Caco-2 (cell line): ENCODE data around the gene GPR107. TPM values are rescaled to one million over a fixed set of nuclear protein-coding genes. Genes with fewer than 3 reads are reported as not detected.

Source experiments
- BruUV-seq: library from RNA; stranded (reverse); fragments of 400-500 nt; replicated peaks from 2 replicates; lab custom pipeline; 2021; lab: Mats Ljungman, UMichigan
- CTCF ChIA-PET: fragments of 300-600 bp; sonication (Branson Sonifier 250); formaldehyde crosslinking; loops from one replicate; lab custom pipeline; 2022; ENCODE audit warnings: antibody characterized with exemption; lab: Charles Lee
- POLR2A ChIA-PET: fragments of 300-600 bp; sonication (Branson Sonifier 250); formaldehyde crosslinking; loops from one replicate; lab custom pipeline; 2022; ENCODE audit warnings: antibody characterized with exemption; lab: Charles Lee
- DNase-seq, 2 experiments: peaks; one replicate each; pipeline versions ENCODE4 v3.0.0 to v3.0.0-alpha.2; 2020 to 2022
- H3K27me3 ChIP-seq: replicated peaks from 2 replicates; pipeline ENCODE4 v1.6.0; 2011; ENCODE audit warnings: low read length; ENCODE audit not compliant: control insufficient read depth, insufficient read depth
- H3K36me3 ChIP-seq: 2 replicates; pipeline ENCODE4 v1.5.1; 2011; ENCODE audit warnings: low read length; ENCODE audit not compliant: control insufficient read depth, insufficient read depth
- H3K4me1 ChIP-seq: fragments of 250-450 bp; sonication (Bioruptor Pico); 2 replicates; pipeline ENCODE4 v1.5.1; 2020; ENCODE audit warnings: mild to moderate bottlenecking
- H3K4me3 ChIP-seq: 2 replicates; pipeline ENCODE4 v1.5.1; 2011; ENCODE audit warnings: low read depth, mild to moderate bottlenecking, control low read depth, low read length
- H3K9me3 ChIP-seq: fragments of 250-450 bp; sonication (Bioruptor Pico); 2 replicates; pipeline ENCODE4 v1.5.1; 2020; ENCODE audit warnings: mild to moderate bottlenecking, moderate library complexity
- H3K27ac Mint-ChIP-seq: one replicate; pipeline ENCODE4 v1.8.0; 2022; ENCODE audit warnings: mixed read lengths; ENCODE audit not compliant: unreplicated experiment
- H3K27me3 Mint-ChIP-seq: one replicate; pipeline ENCODE4 v1.8.0; 2022; ENCODE audit warnings: mixed read lengths; ENCODE audit not compliant: insufficient read depth, unreplicated experiment
- H3K36me3 Mint-ChIP-seq: one replicate; pipeline ENCODE4 v1.8.0; 2022; ENCODE audit warnings: mild to moderate bottlenecking, mixed read lengths; ENCODE audit not compliant: insufficient read depth, unreplicated experiment
- H3K4me1 Mint-ChIP-seq: one replicate; pipeline ENCODE4 v1.8.0; 2022; ENCODE audit warnings: low read depth, mixed read lengths; ENCODE audit not compliant: unreplicated experiment
- H3K4me3 Mint-ChIP-seq: one replicate; pipeline ENCODE4 v1.8.0; 2022; ENCODE audit warnings: mild to moderate bottlenecking, moderate library complexity, mixed read lengths; ENCODE audit not compliant: unreplicated experiment
- H3K9me3 Mint-ChIP-seq: one replicate; pipeline ENCODE4 v1.8.0; 2022; ENCODE audit warnings: mixed read lengths; ENCODE audit not compliant: unreplicated experiment
- intact Hi-C: fragments of 100-400 bp; cut with micrococcal nuclease; formaldehyde crosslinking; loops from one replicate; pipeline ENCODE4 v1.10.0; 2022; ENCODE audit not compliant: unreplicated experiment
- total RNA-seq: library from RNA; stranded (reverse); gene quantifications from 2 replicates; pipeline ENCODE4 v1.2.3, GENCODE V29; 2022
- TF ChIP-seq, protein P1 (sequence below), 2 experiments: fragments of 200-600 bp in 1 of 2; IDR thresholded peaks; 1 replicate in 1 of 2; 2 replicates in 1 of 2; pipeline versions ENCODE4 v1.5.1 to v1.8.0; 2011 to 2022; ENCODE audit warnings: antibody characterized with exemption in 1 of 2, control low read depth in 1 of 2, inconsistent platforms in 1 of 2, low read depth in 1 of 2, low read length in 1 of 2, mild to moderate bottlenecking in 1 of 2, moderate library complexity in 1 of 2; ENCODE audit not compliant: insufficient read depth in 1 of 2, severe bottlenecking in 1 of 2, unreplicated experiment in 1 of 2

The GPR107 gene
- total RNA-seq, 1 experiment from 2014 or later = 53.1 TPM

DNA sequence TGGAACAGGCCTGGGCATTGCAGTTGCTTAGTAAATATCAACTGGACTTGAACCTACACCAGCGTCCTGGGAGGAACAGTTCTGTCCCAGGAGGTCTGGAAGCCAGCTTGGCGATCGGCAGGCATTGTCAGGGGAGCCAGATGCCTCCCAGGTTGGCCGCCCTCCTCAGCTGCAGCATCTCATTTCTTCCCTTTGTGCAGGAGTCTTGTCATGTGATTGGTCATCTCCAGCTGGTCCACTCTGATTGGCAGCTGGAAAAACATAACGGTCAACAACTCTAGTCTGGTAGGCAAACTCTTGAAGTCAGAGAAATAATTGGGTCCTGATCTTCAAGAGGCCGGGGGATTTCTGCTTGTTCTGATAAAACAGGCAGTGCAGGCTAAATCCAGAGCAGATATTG lies 88.9 kb downstream of the GPR107 start:
- H3K27me3 ChIP-seq = no peaks in the 10 kb centered on the region
- no peaks in the 10 kb centered on the region for H3K27me3 Mint-ChIP-seq
- TF ChIP-seq, protein P1, sequence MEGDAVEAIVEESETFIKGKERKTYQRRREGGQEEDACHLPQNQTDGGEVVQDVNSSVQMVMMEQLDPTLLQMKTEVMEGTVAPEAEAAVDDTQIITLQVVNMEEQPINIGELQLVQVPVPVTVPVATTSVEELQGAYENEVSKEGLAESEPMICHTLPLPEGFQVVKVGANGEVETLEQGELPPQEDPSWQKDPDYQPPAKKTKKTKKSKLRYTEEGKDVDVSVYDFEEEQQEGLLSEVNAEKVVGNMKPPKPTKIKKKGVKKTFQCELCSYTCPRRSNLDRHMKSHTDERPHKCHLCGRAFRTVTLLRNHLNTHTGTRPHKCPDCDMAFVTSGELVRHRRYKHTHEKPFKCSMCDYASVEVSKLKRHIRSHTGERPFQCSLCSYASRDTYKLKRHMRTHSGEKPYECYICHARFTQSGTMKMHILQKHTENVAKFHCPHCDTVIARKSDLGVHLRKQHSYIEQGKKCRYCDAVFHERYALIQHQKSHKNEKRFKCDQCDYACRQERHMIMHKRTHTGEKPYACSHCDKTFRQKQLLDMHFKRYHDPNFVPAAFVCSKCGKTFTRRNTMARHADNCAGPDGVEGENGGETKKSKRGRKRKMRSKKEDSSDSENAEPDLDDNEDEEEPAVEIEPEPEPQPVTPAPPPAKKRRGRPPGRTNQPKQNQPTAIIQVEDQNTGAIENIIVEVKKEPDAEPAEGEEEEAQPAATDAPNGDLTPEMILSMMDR (IDR thresholded peaks at IDR 0.05; ENCODE audit: insufficient read depth in 1 of 2, low read depth in 1 of 2, low read length in 1 of 2, severe bottlenecking in 1 of 2, unreplicated experiment in 1 of 2) = no peak
- no peaks in the 10 kb centered on the region for H3K36me3 ChIP-seq
- intact Hi-C loops = no loop called here
- H3K9me3 Mint-ChIP-seq = no peaks in the 10 kb centered on the region
- H3K4me1 Mint-ChIP-seq = no peaks in the 10 kb centered on the region
- H3K4me3 Mint-ChIP-seq = no peak overlapping the region
- H3K4me3 ChIP-seq = no peak overlapping the region
- BruUV-seq = no TSS peak
- no peak for DNase-seq
- peaks cover 6% of the 10 kb centered on the region for H3K4me1 ChIP-seq
- no peaks in the 10 kb centered on the region for H3K9me3 ChIP-seq
- ChIA-PET POLR2A (no interaction called here), CTCF (interaction anchor here (0.5 kb wide), 1 partner anchor 318 kb away, joined by 3 read pairs; no protein-coding TSS in a partner anchor)
- no peak overlapping the region for H3K27ac Mint-ChIP-seq
- H3K36me3 Mint-ChIP-seq = peaks cover 6% of the 10 kb centered on the region

DNA sequence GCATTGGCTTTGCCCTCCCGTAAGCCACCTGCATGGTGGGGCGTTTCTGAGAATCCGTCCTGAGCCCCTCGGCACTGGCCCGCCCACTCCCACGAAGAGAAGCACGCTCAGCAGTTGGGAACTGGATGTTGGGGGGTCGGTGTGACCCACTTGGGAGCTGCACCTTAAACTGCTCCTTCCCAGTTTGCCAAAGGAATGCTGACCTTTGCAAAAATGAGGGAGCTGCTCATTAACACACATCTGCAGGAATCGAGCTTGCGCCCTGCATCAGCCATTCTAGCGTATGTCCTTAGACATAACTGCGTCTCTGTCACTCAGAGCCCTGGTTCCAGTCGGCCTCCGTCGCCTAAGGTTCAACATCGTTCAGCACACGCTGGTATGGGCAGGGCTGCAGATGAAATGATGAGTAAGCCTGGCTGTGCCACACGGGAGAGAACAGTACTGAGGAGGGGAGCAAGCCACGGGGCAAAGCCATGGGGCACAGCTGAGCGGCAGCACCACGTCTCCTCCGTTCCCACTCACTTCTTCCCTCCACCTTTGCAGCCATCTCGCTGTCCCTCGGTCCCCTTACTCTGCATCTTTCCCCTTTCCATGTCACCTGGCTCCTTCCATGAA lies 89.7 kb downstream of the GPR107 start:
- POLR2A ChIA-PET = no interaction called here
- H3K27me3 Mint-ChIP-seq = no peaks in the 10 kb centered on the region
- BruUV-seq = no TSS peak

DNA sequence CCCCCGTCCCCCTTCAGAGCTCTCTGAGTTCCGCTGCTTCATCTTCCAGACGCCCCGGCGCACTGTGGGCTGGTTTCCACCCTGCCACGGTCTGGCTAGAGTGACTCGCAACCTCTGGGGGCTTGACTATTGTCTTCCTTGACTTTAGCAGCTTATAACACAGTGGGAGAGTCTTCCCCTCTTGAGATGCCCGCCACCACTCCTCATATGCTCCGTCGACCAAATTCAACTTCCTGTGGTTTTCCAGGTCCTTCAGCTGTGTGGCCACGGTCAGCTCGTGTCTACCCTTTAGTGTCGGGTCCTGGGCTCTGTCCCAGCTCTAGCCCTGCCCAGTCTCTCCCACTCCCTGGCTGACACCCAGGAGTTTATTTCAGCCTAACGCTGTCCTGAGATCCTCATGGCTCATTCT lies 90.3 kb downstream of the GPR107 start:
- Histone ChIP-seq H3K9me3 (no peaks in the 10 kb centered on the region), H3K4me1 (peaks cover 6% of the 10 kb centered on the region), H3K27me3 (no peaks in the 10 kb centered on the region), H3K36me3 (no peaks in the 10 kb centered on the region), H3K4me3 (no peak overlapping the region)
- POLR2A ChIA-PET = no interaction called here
- TF ChIP-seq, protein P1 (IDR thresholded peaks at IDR 0.05; ENCODE audit: insufficient read depth in 1 of 2, low read depth in 1 of 2, low read length in 1 of 2, severe bottlenecking in 1 of 2, unreplicated experiment in 1 of 2) = no peak
- no peak overlapping the region for H3K4me3 Mint-ChIP-seq
- H3K27ac Mint-ChIP-seq = no peak overlapping the region
- no TSS peak for BruUV-seq
- DNase-seq = no peak
- H3K36me3 Mint-ChIP-seq = peaks cover 6% of the 10 kb centered on the region
- H3K4me1 Mint-ChIP-seq = no peaks in the 10 kb centered on the region
- intact Hi-C loops = no loop called here
- H3K9me3 Mint-ChIP-seq = no peaks in the 10 kb centered on the region
- H3K27me3 Mint-ChIP-seq = no peaks in the 10 kb centered on the region
- CTCF ChIA-PET = no interaction called here

More for the DNA sequence above, 89.7 kb downstream of the GPR107 start:
- DNase-seq = no peak
- no peak overlapping the region for H3K4me3 Mint-ChIP-seq
- Histone ChIP-seq H3K27me3 (no peaks in the 10 kb centered on the region), H3K36me3 (no peaks in the 10 kb centered on the region), H3K4me3 (no peak overlapping the region), H3K9me3 (no peaks in the 10 kb centered on the region), H3K4me1 (peaks cover 6% of the 10 kb centered on the region)
- TF ChIP-seq, protein P1 (IDR thresholded peaks at IDR 0.05; ENCODE audit: insufficient read depth in 1 of 2, low read depth in 1 of 2, low read length in 1 of 2, severe bottlenecking in 1 of 2, unreplicated experiment in 1 of 2) = no peak
- CTCF ChIA-PET = no interaction called here
- H3K9me3 Mint-ChIP-seq = no peaks in the 10 kb centered on the region
- intact Hi-C loops = no loop called here
- peaks cover 6% of the 10 kb centered on the region for H3K36me3 Mint-ChIP-seq
- no peak overlapping the region for H3K27ac Mint-ChIP-seq
- no peaks in the 10 kb centered on the region for H3K4me1 Mint-ChIP-seq
